ENCODE data around the gene RTRAF. TPM values are rescaled to one million over a fixed set of nuclear protein-coding genes. Genes with fewer than 3 reads are reported as not detected.

RTRAF gene
- total RNA-seq, 2 donors from 2014 or later = 75.4 to 80.7 TPM

DNA sequence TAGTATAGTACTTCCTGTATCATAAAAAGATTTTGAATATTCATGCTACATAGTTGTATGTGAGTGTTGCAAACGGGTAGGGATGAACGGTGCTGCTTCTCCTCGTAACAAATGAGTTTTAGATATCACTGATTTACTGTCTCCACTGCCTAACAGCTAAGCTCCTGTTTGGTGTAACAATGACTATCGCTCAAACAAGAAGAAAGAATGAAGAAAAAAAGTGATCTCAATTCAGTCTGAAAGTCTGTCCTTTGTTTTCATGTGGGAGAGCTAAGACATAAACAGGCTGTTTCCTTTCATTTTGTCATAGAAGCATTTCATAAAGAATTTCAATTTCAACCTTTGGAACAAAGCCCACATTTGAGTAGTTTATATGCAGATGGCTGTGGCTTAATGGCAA is 26.1 kb upstream of the RTRAF start:
- H3K27ac ChIP-seq = no peak overlapping the region
- no peak for DNase-seq (ENCODE audit: low spot score)
- H3K4me1 ChIP-seq = no peaks in the 10 kb centered on the region
- peaks cover 0 to 20% of the 10 kb centered on the region in 2 donors for H3K9me3 ChIP-seq
- H3K27me3 ChIP-seq = no peaks in the 10 kb centered on the region
- no peak for TF ChIP-seq CTCF (IDR thresholded peaks at IDR 0.05)
- H3K4me3 ChIP-seq = peak overlapping the region in 1 of 2 donors; percentile 15
- H3K36me3 ChIP-seq = no peaks in the 10 kb centered on the region

DNA sequence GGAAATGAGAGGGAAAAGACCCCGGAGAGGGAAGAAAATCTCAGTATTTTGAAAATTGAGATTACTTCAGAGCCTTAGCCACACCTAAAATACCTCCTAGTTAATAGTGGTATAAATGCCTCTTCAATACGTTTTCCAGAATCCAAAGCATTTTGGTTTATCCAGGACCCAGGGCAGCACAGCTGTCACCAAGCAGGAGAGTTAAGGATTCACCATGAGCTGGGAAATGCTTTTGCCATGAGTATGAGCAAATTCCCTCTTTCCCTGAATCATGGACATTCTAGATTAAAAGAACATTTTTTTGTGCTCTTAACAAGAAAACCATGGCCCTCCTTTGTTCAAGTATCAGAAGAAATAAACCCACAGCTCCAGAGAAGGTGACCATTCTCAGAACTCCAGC is 21.8 kb upstream of the RTRAF start:
- H3K27ac ChIP-seq = no peak overlapping the region
- H3K9me3 ChIP-seq = no peaks in the 10 kb centered on the region
- DNase-seq (ENCODE audit: low spot score) = no peak

DNA sequence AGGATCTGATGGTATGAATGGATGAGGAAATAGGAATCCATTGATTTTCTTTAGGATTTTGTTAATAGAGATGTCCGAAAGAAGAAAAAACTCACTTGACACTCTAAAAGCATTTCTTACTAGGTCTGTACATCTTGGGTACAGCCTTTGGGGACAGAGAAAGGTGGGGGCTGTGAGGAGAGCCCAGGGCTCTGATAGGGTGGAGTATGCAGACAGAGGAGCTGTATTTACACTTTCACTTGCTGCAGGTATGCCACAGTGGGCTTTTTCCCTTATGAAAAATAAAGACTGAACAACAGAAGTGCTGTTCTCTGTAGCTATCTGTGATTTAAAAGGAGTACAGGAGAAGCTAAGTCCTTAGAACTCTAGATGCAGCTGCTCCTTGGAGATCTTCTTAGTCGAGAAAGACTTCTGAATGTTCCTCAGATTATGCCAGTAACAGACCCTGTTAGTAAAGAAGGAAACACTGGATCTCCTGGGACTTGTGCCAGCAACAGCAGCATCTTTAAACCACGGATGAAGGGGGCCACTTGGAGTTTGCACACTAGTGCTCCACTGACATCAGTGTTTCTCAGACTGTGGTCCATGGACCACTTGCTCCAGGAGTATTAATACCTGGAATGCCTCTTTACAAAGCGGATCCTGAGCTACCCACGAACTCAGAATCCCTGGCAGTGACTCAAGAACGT is 19.4 kb upstream of the RTRAF start:
- no peak overlapping the region for H3K27ac ChIP-seq
- no peak overlapping the region for H3K4me3 ChIP-seq
- no peaks in the 10 kb centered on the region for H3K4me1 ChIP-seq
- H3K27me3 ChIP-seq = no peaks in the 10 kb centered on the region
- no peaks in the 10 kb centered on the region for H3K9me3 ChIP-seq
- DNase-seq (ENCODE audit: low spot score) = no peak
- no peak for TF ChIP-seq CTCF (IDR thresholded peaks at IDR 0.05)
- no peaks in the 10 kb centered on the region for H3K36me3 ChIP-seq

More for the DNA sequence above, 21.8 kb upstream of the RTRAF start:
- TF ChIP-seq CTCF (IDR thresholded peaks at IDR 0.05) = no peak
- no peaks in the 10 kb centered on the region for H3K4me1 ChIP-seq
- no peaks in the 10 kb centered on the region for H3K27me3 ChIP-seq
- no peaks in the 10 kb centered on the region for H3K36me3 ChIP-seq
- no peak overlapping the region for H3K4me3 ChIP-seq

- no peaks in the 10 kb centered on the region for H3K27me3 ChIP-seq
- H3K36me3 ChIP-seq = no peaks in the 10 kb centered on the region
- no peak overlapping the region for H3K4me3 ChIP-seq
- no peak for TF ChIP-seq CTCF (IDR thresholded peaks at IDR 0.05)
- no peaks in the 10 kb centered on the region for H3K4me1 ChIP-seq
- no peaks in the 10 kb centered on the region for H3K9me3 ChIP-seq
- H3K27ac ChIP-seq = no peak overlapping the region
- DNase-seq (ENCODE audit: low spot score) = no peak
Measured at GRCh38 chr14:51972566-51972965, 16.8 kb upstream of the RTRAF start.

GRCh38 chr14:51977075-51977474 is 12.3 kb upstream of the RTRAF start:
- Histone ChIP-seq H3K9me3 (no peaks in the 10 kb centered on the region), H3K27me3 (no peaks in the 10 kb centered on the region), H3K4me1 (peaks cover 0 to 10% of the 10 kb centered on the region in 2 donors), H3K36me3 (no peaks in the 10 kb centered on the region), H3K27ac (no peak overlapping the region), H3K4me3 (no peak overlapping the region)
- no peak for DNase-seq (ENCODE audit: low spot score)
- TF ChIP-seq CTCF (IDR thresholded peaks at IDR 0.05) = no peak

DNA sequence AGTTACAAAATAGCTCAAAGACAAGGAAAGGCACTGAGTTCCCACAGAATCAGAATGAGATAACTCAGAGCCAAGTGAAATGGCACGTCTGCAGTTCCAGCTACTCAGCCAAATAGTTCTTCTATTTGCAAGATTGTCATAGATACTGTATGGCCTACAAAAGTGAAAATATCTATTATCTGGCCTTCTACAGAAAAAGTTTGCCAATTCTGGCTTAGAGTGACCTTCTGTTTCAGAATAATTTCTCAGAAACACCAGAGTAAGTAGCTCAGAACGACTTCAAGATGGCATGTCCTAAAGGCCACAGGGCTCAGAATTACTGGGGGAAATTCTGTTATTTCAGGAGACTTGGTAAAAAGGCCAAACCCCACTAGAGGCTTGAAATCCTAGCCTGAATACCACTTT is 10.7 kb upstream of the RTRAF start:
- no peaks in the 10 kb centered on the region for H3K36me3 ChIP-seq
- H3K27me3 ChIP-seq = no peaks in the 10 kb centered on the region
- no peak for TF ChIP-seq CTCF (IDR thresholded peaks at IDR 0.05)
- peaks cover 0 to 10% of the 10 kb centered on the region in 2 donors for H3K4me1 ChIP-seq
- no peak overlapping the region for H3K4me3 ChIP-seq
- H3K9me3 ChIP-seq = no peaks in the 10 kb centered on the region
- peak overlapping the region in 1 of 2 donors; percentile 67 for H3K27ac ChIP-seq
- no peak for DNase-seq (ENCODE audit: low spot score)

All from right atrium auricular region (tissue), 2 donors.